VCaP (cell line): Measurements from ENCODE around the gene EDNRA.

Source experiments
- H3K27ac ChIP-seq: fragments of 450-650 bp; 2 replicates; pipeline ENCODE4 v1.5.1; 2017
- TF ChIP-seq, protein P1 (sequence below): fragments of 450-650 bp; conservative IDR thresholded peaks from 2 replicates; pipeline ENCODE4 v1.5.1; 2017; ENCODE audit warnings: mild to moderate bottlenecking, moderate library complexity

Gene EDNRA

DNA sequence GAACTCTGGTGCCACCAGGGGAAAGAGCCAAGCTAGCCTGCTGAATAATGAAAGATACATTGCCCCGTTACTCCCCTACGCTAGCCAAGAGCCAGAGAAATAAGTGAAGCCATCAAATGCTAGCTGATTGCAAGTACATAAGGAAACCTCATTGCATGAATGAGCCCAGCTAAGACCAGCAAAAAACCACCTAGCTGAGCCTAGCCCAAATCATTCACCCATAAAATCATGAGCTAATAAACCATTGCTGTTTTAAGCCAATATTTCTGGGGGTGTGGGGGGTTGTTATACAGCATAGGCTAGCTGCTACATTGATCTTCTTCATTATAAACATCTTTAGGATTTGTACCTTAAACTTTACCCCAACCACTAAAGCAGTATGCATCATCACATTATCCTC is 15.4 kb upstream of the EDNRA start:
- TF ChIP-seq, protein P1, sequence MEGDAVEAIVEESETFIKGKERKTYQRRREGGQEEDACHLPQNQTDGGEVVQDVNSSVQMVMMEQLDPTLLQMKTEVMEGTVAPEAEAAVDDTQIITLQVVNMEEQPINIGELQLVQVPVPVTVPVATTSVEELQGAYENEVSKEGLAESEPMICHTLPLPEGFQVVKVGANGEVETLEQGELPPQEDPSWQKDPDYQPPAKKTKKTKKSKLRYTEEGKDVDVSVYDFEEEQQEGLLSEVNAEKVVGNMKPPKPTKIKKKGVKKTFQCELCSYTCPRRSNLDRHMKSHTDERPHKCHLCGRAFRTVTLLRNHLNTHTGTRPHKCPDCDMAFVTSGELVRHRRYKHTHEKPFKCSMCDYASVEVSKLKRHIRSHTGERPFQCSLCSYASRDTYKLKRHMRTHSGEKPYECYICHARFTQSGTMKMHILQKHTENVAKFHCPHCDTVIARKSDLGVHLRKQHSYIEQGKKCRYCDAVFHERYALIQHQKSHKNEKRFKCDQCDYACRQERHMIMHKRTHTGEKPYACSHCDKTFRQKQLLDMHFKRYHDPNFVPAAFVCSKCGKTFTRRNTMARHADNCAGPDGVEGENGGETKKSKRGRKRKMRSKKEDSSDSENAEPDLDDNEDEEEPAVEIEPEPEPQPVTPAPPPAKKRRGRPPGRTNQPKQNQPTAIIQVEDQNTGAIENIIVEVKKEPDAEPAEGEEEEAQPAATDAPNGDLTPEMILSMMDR: no peak
- H3K27ac ChIP-seq: no peak overlapping the region

GRCh38 chr4:147477439-147477838 is 3.5 kb upstream of the EDNRA start:
- TF ChIP-seq, protein P1: no peak
- no peak overlapping the region for H3K27ac ChIP-seq

GRCh38 chr4:147479376-147479775 is 1.5 kb upstream of the EDNRA start:
- TF ChIP-seq, protein P1: no peak

DNA sequence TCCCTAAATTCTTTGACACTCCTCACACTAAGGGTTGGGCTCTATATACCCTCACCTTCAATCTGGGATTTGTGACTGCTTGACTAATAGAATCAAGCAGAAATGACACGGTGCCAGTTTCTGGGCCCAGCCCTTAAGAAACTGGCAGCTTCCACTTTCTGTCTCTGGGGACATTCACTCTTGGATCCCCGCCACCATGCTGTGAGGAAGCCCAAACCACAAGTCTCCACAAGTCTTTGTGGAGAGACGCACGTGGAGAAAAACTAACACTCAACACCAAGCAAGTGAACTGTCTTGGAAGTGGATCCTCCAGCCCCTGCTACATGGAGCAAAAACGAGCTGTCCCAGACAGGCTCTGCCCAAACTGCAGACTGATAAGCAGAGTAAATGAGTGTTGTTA is 1.1 kb upstream of the EDNRA start:
- TF ChIP-seq, protein P1: no peak

More at GRCh38 chr4:147479376-147479775, 1.5 kb upstream of the EDNRA start:
- H3K27ac ChIP-seq: no peak overlapping the region

DNA sequence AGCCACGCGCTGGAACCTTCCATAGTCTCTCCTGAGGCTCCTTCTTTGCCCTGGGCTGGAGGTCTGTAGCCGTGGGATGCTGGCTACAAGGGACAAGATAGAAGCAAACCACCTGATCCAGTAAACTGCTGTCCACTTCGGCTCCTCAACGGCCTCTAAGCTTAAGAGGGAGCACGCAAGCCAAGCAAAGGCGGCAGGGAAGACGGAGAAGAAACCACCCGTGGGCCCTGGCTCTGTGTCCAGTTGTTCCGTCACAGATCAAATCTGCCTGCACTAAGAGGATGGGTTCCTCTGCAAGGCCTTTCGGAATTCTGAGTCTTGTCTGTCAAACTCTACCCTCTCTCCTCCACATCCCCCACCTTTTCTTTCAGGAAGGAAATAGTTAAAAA is 401 bp upstream of the EDNRA start:
- TF ChIP-seq, protein P1: no peak
- no peak overlapping the region for H3K27ac ChIP-seq

More for the DNA sequence above, 1.1 kb upstream of the EDNRA start:
- no peak overlapping the region for H3K27ac ChIP-seq

DNA sequence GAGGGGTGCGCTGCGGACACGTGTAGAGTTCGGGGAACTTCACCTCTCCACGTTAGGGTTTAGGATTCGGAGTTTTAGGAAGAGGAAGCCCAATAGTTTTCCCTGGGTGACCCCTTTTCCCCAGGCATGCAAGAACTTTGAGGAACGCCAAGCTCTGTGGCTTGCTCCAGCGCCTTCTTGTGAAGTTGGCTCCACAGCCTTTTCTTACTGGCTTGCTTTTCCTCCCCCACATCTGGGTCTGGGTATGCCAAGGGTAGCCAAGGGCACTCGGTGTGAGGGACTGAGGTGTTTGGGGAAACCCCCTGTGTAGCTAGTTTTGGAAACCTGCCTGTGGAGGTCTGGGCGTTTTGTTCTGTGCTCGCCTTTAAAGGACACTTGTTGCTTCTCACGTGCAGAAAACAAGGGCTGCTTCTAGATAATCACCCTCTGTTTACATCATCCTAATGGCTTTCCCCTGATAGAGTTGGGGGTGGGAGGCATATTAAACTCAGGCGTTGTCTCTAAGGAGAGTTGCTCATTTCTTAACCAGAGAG is 746 bp downstream of the EDNRA start:
- TF ChIP-seq, protein P1: no peak
- no peak overlapping the region for H3K27ac ChIP-seq

DNA sequence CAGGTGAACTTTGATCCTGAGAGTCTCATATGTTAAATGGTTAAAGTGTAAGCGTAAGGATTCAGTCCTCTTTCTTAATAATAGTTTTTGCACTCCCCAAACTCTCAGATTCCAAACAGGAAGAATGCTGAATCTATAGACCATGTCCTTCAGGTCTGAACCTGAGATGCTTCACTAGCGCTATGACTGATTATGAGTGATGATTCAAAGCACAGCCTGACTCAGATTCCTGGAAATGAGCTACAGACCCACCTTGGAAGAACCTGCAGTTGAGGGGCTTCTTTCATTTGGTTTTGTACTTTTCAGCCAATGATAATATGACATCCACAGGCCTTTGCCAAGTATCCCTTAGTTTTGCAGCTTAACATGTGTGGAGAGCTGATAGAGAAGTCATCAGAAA is 1.4 kb downstream of the EDNRA start:
- TF ChIP-seq, protein P1: no peak
- H3K27ac ChIP-seq: no peak overlapping the region
